ENCODE results near the gene SEMA4A.

Gene SEMA4A

GRCh38 chr1:156134716-156135435 lies 18.5 kb upstream of the SEMA4A start:
- DNase-seq (ENCODE audit: low read depth in 1 of 2, low spot score in 1 of 2): no peak

- DNase-seq (ENCODE audit: low read depth in 1 of 2, low spot score in 1 of 2): no peak
These were observed 17.2 kb upstream of the SEMA4A start for GRCh38 chr1:156135930-156136871.

GRCh38 chr1:156136970-156137483 lies 16.4 kb upstream of the SEMA4A start:
- no peak for DNase-seq (ENCODE audit: low read depth in 1 of 2, low spot score in 1 of 2)

- DNase-seq (ENCODE audit: low read depth in 1 of 2, low spot score in 1 of 2): no peak
These were observed 14.9 kb upstream of the SEMA4A start for GRCh38 chr1:156138458-156138867.

GRCh38 chr1:156140879-156141707 lies 12.3 kb upstream of the SEMA4A start:
- DNase-seq (ENCODE audit: low read depth in 1 of 2, low spot score in 1 of 2): no peak

GRCh38 chr1:156143765-156144489 lies 9.5 kb upstream of the SEMA4A start:
- no peak for DNase-seq (ENCODE audit: low read depth in 1 of 2, low spot score in 1 of 2)

- no peak for DNase-seq (ENCODE audit: low read depth in 1 of 2, low spot score in 1 of 2)
These were observed 8.6 kb upstream of the SEMA4A start for GRCh38 chr1:156144742-156145141.

- no peak for DNase-seq (ENCODE audit: low read depth in 1 of 2, low spot score in 1 of 2)
These were observed 7.8 kb upstream of the SEMA4A start for GRCh38 chr1:156145650-156146019.

GRCh38 chr1:156146020-156146768 lies 7.2 kb upstream of the SEMA4A start:
- no peak for DNase-seq (ENCODE audit: low read depth in 1 of 2, low spot score in 1 of 2)

GRCh38 chr1:156146769-156147405 lies 6.5 kb upstream of the SEMA4A start:
- no peak for DNase-seq (ENCODE audit: low read depth in 1 of 2, low spot score in 1 of 2)

GRCh38 chr1:156148216-156148615 lies 5.2 kb upstream of the SEMA4A start:
- no peak for DNase-seq (ENCODE audit: low read depth in 1 of 2, low spot score in 1 of 2)

GRCh38 chr1:156149374-156150332 lies 3.7 kb upstream of the SEMA4A start:
- DNase-seq (ENCODE audit: low read depth in 1 of 2, low spot score in 1 of 2): no peak

GRCh38 chr1:156150333-156151011 lies 2.9 kb upstream of the SEMA4A start:
- no peak for DNase-seq (ENCODE audit: low read depth in 1 of 2, low spot score in 1 of 2)

- DNase-seq (ENCODE audit: low read depth in 1 of 2, low spot score in 1 of 2): no peak
These were observed 2.2 kb upstream of the SEMA4A start for GRCh38 chr1:156151093-156151688.

- DNase-seq (ENCODE audit: low read depth in 1 of 2, low spot score in 1 of 2): no peak
These were observed 757 bp upstream of the SEMA4A start for GRCh38 chr1:156152628-156153027.

- no peak for DNase-seq (ENCODE audit: low read depth in 1 of 2, low spot score in 1 of 2)
These were observed 948 bp downstream of the SEMA4A start for GRCh38 chr1:156154317-156154749.
